OCI-M2 (cell line): Measurements from ENCODE around the gene LOXL3.

Source experiments
- DNase-seq: peaks from one replicate; lab custom pipeline; 2025; ENCODE audit not compliant: unreplicated experiment; lab: John Stamatoyannopoulos, UW

The LOXL3 gene, protein sequence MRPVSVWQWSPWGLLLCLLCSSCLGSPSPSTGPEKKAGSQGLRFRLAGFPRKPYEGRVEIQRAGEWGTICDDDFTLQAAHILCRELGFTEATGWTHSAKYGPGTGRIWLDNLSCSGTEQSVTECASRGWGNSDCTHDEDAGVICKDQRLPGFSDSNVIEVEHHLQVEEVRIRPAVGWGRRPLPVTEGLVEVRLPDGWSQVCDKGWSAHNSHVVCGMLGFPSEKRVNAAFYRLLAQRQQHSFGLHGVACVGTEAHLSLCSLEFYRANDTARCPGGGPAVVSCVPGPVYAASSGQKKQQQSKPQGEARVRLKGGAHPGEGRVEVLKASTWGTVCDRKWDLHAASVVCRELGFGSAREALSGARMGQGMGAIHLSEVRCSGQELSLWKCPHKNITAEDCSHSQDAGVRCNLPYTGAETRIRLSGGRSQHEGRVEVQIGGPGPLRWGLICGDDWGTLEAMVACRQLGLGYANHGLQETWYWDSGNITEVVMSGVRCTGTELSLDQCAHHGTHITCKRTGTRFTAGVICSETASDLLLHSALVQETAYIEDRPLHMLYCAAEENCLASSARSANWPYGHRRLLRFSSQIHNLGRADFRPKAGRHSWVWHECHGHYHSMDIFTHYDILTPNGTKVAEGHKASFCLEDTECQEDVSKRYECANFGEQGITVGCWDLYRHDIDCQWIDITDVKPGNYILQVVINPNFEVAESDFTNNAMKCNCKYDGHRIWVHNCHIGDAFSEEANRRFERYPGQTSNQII

GRCh38 chr2:74553892-74554819 lies at the start of gene LOXL3, which contains the start of gene DOK1:
Gene LOXL3, minus strand, starts transcription at chr2:74553942. Its CDS starts 1,308 bp downstream, at chr2:74552634.
Gene DOK1, plus strand, starts transcription at chr2:74554720. Its CDS starts 35 bp downstream, at chr2:74554755.
- no peak for DNase-seq

GRCh38 chr2:74602586-74603281 lies 49.0 kb upstream of the LOXL3 start:
- DNase-seq = no peak

- no peak for DNase-seq
These were observed 45.9 kb upstream of the LOXL3 start for GRCh38 chr2:74599676-74600075.

- DNase-seq = no peak
These were observed 43.7 kb upstream of the LOXL3 start for GRCh38 chr2:74597410-74597809.

- no peak for DNase-seq
These were observed 42.8 kb upstream of the LOXL3 start for GRCh38 chr2:74596584-74596983.

DNA sequence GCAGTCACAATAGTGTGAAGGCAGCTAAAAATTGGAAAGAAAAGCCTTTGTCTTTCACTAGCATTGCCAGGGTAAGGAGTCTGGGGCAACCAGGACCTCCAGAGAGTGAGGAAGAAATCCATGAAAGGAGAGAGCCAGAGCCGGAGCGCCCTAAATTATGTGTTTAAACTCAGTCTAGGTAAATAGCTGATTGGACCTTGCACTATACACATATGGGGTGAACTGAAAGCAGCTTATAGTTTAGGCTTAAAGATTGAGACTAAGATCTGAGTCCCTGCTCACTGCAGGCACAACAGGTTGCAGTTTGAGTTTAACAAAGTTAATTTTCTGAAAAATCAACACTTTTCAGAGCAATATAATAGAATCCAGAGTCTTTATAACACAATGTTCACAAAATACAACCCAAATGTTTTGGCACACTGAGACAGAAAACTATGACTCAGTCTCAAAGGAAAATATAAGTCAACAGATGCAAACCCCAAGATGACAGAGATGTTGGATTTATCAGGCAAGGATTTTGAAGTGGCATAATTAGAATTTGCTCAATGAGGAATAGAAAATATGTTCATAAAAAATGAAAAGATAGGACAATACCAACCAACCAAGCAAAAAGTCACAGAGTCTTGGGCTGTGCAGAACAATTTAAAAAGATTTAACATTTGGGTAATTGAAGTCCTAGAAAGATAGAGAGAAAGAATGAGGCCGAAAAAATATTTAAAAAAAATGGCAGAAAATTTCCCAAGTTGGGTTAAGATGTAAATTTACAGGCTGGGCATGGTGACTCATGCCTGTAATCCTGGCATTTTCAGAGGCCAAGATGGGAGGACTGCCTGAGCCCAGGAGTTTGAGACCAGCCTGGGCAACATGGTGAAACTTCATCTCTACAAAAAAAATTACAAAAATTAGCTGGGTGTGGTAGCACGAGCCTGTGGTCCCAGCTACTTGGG lies 40.4 kb upstream of the LOXL3 start:
- no peak for DNase-seq

- DNase-seq = no peak
These were observed 34.9 kb upstream of the LOXL3 start for GRCh38 chr2:74588664-74589063.

GRCh38 chr2:74587664-74588277 lies 34.0 kb upstream of the LOXL3 start:
- DNase-seq = no peak

GRCh38 chr2:74585406-74586185 lies 31.9 kb upstream of the LOXL3 start:
- DNase-seq = no peak

DNA sequence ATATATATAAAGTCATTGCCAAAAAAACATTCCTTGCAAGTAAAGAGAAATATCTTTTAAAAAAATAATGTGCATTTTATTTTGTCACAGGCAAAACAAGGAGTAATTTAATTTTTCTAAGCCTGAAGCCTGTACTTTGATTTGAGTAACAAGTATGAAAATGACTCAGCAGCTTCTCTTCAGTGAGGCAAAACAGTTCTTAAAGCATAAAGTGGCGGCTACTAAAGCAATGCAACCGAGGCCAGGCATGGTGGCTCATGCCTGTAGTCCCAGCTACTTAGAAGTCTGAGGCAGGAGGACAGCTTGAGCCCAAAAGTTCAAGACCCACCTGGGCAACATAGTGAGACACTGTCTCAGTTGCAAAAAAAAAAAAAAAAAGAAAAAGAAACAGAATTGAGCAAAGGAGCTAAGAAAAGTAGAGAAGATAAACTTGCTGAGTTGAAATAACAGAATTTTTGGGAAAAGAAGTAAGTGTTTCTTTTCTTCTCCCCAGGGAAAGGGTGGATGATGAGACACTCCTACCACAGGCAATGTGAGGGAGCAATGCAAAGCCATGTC lies 30.4 kb upstream of the LOXL3 start:
- DNase-seq = no peak

DNA sequence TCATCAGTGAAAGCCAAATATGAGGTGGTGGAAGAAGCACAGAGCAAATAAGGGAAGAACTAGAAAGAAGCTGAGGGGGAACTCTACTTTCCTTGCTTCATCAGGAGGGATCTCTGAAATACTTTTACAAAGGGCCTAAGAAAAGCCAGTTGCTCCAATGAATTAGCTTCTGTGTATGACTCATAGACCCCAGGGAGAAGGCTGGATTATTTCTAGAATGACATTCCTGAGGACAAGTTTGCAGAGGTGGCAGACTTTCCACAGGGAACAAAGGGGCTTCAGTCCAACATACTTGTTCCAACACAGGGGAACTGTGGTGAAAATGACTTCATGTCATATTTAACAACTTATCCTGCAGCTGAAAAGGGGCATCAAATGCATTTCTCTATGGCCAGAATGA lies 29.8 kb upstream of the LOXL3 start:
- no peak for DNase-seq

- DNase-seq = no peak
These were observed 28.4 kb upstream of the LOXL3 start for GRCh38 chr2:74582184-74582583.

- DNase-seq = no peak
These were observed 27.7 kb upstream of the LOXL3 start for GRCh38 chr2:74581463-74581862.

- DNase-seq = no peak
These were observed 24.7 kb upstream of the LOXL3 start for GRCh38 chr2:74578408-74578807.

GRCh38 chr2:74577448-74577847 lies 23.7 kb upstream of the LOXL3 start:
- no peak for DNase-seq

GRCh38 chr2:74576863-74577229 lies 23.1 kb upstream of the LOXL3 start:
- no peak for DNase-seq

- peak; percentile 40 for DNase-seq
These were observed 22.6 kb upstream of the LOXL3 start for GRCh38 chr2:74576211-74576862.
